Kidney glomerular epithelial cell (primary cell): Measurements from ENCODE around the gene OR56A1.
"Not testable (repeated sequence)": the region's sequence is repeated elsewhere in the genome, so short reads cannot be mapped to it uniquely, and the experiment has no call there.

Experiments
- DNase-seq: peaks from one replicate; lab custom pipeline; 2025; lab: John Stamatoyannopoulos, UW

Gene OR56A1, protein sequence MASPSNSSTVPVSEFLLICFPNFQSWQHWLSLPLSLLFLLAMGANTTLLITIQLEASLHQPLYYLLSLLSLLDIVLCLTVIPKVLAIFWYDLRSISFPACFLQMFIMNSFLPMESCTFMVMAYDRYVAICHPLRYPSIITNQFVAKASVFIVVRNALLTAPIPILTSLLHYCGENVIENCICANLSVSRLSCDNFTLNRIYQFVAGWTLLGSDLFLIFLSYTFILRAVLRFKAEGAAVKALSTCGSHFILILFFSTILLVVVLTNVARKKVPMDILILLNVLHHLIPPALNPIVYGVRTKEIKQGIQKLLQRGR

DNA sequence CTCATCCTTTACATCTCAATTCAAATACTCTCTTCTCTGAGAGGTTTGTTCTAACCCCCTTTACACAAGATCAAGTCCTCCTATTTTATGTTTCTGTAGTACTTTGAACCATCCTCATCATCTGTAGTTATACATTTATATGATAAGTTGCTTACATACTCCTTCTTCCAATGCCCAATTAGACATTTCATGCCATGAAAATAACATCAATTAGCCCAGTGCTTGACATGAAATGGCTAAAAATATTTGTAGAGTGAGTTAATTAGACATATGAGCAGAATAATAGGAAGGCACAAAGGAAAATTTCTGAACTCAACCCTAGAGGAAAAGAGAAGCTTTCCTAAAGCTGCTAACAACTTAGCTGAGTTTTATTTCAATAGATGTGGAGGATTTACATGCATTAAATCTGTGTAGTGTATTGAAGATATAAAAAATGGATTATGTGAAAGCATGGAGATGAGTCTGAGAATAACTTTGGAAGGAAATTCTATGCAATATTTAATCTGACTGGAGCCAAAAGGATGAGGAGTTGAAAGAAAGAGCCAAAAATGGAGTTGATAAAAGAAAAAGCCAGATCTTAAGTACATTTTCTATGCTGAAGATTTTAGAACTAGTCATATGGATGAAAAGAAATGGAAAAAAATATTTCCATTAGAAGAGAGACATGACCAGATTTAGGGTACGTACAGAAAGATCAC is at the start of gene OR56A1:
Gene OR56A1, minus strand, starts transcription at position 51 of the 698 bp plus-strand sequence. CDS start 3,066 bp downstream, outside the sequence.
- DNase-seq, result no peak

DNA sequence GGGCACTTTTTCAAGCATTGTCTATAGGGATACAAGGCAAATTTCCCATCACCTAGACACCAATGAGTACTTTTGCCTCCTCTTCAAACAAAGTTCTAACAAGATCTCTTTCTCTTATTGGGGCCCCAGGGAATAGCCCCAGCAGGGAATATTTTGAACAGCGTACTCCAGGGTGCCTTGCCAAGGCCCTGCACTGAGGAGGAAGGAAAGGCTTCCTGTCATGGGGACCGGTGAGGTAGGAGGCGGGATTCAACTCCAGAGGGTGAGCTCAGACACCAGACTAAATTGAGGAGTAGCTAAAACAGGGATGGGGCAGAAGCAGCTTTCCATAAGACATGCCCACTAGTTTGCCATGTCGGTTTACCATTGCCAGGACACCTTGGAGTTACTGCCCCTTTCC is 48.9 kb upstream of the OR56A1 start:
- no peak for DNase-seq

DNA sequence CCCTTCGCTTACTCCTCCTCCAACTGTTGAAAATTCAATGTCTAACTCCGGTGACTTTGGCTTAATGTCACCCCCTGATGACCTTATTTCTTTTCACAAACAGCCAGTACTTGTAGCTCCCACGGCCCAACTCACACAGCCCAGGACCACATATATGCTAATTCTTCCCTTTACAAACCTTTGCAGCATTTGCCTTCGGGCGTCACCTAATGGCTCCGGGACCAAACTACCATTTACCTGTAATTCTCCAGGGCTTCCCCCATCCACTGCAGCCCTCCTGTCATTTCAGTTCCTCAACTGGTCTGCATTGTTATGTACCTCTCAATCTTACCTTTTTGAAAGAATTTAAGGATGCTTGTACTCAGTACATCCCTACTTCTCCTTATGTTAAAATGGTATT is 47.2 kb upstream of the OR56A1 start:
- no peak for DNase-seq

DNA sequence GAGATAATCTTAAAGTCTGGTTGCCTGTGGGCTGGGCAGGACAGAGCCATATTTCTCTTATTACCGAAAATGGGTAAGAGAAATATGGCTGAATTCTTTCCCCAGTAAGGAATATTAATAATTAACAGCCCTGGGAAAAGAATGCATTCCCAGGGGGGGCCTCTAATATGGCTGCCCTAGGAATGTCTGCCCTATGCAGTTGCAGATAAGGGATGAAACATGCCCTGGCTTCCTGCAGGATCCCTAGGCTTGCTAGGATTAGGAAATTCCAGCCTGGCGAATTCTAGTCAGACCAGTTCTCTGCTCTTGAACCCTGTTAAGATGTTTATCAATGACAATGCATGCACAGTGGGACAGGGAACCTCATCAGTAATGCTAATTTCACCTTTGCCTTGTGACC is 45.9 kb upstream of the OR56A1 start:
- not testable (repeated sequence) for DNase-seq

DNA sequence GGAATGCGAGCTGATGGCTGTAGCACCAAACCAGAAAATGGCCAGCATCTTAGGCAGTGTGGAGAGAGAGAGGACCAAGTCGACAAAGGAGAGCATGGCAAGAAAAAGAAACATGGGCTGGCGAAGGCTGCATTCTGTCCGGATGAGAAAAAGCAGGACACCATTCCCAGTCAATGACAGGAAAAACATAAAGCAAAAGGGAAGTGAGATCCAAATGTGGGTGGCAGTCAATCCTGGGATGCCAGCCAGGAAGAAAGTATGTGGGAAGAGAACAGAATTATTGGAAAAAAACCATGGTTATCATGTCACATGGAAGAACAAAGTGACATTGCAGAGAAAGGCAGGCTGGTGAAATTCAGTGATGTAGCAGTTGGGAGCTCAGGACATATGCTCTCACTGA is 36.9 kb upstream of the OR56A1 start:
- DNase-seq, result no peak

DNA sequence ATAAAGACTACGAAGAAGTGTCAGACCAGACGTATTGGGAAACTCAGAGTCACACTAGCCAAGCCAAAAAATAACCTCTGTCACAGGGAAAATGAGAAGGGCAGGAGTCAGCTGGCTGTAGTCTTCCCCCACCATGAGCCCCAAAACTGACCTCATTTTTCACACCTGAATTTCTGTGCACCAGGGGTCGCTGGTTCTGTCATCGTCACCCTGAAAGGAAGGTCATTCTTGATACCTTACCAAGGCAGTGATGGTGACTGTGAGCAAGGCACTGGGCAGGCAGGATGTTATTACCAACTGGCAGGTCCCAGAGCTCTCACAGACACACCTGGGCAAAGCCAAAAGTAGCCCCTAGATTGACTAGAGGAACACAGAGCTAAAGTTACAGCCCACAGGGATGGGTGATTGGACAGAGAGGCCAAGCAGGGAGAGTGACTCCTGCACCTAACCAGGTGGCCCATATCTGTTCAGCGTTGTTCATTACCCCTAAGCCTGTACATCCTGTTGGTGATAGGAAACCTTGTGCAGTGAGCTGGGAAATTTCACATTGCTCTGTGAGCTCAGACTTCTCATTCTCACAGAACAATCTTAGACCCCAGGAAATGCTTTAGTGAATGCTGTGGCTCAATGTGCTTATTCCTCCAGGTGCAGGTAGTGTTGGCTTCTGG is 32.3 kb upstream of the OR56A1 start:
- no peak for DNase-seq

DNA sequence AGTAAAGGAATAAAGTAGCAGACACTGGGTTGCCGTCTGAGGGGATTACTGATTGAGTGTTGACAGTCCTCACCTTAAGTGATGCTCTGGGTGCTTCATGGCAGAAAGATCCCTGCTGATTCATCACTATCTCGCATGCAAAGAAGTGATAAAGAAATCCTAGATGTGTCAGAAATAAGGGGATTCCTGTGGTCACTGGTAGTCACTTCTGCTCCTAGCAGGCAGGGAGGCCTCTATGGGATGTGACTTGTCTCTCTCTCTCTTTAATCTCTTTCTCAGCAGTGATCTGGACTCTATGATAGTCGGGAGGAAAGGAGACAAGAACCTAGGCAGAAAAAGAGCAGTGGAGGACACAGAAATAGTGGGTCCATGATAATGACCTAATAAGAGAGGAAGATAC is 30.9 kb upstream of the OR56A1 start:
- DNase-seq, result no peak

DNA sequence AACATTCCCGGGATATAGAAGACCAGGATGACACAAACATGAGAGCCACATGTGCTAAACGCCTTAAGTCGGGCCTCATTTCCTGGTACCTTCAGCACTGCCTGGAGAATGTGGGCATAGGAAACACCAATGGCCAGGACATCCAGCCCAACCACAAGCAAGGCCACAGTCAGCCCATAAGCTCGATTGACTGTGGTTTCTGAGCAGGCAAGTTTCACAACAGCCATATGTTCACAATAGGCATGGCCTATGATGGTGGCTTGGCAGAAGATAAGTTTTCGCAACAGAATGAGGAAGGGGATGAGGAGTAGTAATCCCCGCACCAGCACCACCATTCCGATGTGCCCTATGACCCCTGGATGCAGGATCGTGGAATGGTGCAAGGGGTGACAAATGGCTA is 26.9 kb upstream of the OR56A1 start:
- no peak for DNase-seq

DNA sequence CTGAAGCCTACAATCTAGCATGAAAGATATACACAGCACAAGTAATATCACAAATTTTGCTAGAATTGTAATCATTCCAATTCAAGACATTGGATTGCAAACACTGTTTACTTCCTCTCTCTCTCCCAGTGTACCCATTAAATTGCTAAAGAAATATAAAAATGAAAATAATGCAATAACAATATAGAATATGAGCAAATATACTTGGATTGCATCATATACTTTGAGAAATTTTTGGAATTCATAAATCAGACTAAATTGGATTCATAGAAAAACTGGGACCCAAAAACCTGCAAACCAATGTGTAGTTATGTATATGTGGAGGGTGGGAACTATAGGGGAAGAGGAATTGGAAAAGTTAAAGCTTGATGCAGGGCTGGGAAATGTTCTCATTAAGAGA is 25.0 kb upstream of the OR56A1 start:
- DNase-seq, result no peak

DNA sequence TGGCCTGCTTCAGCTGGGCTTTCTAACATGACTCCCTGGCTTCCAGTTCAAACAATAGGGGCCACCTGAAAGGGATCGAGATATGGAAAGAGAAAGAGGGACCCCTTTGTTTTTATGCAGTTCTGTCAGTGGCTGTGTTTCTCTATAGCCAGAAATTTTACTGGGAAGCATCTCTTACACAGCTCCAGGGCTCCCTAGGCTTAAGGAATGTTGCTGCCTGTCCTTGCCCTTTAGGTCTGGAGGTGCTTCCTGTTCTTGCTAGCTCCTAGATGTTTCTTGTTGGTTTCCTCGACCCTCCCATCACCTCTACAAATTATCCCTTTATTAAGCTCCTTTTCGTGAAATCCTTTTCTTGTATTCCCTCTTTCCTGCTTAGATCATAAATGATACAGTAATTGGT is 21.8 kb upstream of the OR56A1 start:
- DNase-seq, result no peak

DNA sequence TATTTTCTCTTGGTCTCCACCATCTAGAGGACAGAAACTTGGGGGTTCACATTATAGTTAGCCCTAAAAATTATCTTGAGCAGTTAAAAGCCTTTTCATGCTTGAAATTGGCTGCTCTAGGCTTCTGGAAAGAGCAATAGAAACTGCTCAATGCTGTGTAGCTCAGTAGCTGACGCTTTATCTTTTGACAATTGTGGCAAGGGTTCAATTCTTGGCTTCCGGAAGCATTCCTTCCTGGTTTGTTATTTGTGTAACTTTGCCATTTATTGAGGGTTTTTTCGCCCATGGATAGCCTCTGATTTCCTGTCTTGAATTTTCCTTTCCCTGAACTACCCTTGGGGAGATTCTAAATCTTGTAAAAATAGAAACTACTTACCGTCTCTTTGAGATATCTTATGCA is 10.3 kb upstream of the OR56A1 start:
- DNase-seq, result no peak

DNA sequence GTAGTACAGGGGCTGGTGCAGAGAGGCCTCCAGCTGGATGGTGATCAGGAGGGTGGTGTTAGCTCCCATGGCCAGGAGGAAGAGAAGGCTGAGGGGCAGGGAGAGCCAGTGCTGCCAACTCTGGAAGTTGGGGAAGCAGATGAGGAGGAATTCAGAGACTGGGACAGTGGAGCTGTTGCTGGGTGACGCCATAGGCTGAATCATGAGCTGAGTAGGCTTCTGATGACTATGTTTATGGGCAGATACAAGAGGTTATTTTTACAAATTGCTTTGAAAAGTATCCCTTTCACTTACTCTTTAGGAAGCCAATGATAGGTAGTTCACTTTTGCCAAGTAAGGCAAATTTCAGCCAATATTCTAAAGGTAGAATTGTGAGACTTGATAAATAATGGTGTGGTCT is 3.1 kb downstream of the OR56A1 start:
- no peak for DNase-seq

DNA sequence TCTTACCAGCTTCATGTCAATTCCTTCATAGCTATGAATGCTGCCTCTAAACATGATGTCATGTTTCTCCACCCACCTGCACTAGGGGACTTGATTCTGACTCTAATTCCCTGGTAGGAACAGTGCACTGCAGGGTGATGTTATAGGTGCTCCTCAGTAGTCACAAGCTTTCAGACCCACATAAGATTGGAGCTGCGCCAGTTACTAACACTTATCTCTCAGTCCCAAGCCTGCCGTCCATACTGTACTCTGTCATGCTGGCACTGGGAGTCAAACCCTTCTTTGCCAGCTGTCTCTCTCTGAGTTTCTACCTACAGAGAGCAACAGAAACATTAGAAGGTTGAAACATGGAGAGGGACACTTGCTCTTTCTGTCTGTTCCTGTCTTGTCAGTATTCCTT is 5.5 kb downstream of the OR56A1 start:
- no peak for DNase-seq

DNA sequence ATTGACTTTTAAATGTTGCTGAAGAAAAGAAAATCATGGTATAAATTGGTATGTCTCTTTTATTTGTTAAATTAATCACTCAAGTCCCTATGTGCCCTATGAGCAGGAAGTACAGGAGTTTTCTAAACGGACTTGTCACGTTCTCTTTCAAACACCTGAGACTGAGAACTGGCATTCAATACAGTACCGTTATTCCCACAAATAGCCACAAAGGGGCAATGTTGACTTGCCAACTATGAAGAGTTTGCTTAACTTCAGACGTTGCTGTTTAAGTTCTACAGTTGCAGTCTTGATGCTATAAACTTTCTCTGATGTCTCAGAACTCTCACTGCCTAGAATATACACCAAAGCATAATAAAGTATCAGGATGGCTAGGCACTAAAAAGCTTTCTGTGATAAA is 7.6 kb downstream of the OR56A1 start:
- DNase-seq, result peak; percentile 52

DNA sequence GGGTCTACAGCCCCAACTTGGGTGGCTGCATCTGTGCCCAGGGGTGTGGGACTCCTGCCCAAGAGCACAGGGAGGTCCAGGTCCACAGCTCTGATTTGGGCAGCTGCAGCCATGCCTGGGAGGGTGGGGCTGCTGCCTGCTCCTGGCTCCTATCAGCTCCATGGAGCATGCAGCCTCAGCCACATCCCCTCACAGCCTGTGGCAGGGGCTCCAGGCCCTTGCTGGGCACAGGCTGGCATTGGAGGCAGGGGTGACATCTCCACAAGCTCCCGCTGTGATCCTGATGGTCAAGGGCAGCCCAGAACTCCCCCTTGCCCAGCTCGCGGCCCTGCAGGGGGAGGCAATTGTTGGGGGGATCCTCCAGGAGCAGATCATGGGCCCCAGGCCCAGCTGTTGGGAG is 17.5 kb downstream of the OR56A1 start:
- DNase-seq, result no peak

DNA sequence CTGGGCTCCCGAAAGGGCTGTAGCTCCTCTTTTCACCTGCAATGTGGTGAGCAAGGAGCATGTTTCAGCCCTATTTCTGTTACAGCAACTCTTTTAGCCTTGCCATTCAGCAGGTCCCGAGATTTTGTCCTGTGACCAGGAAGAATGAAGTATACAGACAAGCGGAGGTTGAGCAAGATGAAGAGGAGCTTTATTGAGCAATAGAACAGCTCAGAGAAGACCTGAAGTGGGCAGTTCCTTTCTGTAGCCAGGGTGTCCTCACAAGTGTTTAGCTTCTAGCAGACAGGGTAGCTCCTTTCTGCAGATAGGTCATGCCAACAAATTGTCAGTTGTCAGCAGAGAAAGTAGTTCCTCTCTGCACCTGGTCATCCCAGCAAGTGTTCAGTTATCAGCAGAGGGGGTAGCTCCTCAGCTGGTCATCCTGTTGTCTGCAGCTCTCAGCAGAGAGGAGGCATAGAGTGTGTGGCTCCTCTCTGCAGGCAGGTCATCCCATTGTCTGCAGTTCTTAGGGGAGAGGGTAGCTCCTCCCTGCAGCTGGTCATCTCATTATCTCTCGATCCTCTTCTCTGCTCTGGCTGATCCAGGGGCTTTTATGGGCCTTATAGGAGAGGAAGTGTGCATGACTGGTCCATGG is 18.4 kb downstream of the OR56A1 start:
- no peak for DNase-seq

DNA sequence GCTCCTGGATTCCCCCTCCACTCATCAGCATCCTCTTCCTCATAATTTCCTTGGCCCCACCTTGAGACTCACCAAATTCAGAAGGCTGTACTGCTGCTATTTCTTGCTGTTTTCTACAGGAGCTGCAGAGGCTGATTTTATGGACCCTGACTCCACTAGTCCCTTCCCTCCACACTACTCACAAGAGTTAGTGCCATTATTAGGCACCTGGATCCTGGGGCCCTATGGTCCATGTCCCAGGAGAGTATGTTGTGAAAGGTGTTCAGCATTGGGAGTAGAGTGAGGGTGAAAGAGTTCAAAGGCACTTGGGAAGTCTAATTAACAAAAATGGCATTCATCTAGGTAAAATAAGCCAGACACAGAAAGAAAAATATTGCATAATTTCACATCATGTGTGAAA is 23.7 kb downstream of the OR56A1 start, which contains the start of gene OR56A4:
Gene OR56A4, minus strand, starts transcription at position 101 of the 400 bp plus-strand sequence. CDS start 3,954 bp downstream, outside the sequence.
- no peak for DNase-seq

DNA sequence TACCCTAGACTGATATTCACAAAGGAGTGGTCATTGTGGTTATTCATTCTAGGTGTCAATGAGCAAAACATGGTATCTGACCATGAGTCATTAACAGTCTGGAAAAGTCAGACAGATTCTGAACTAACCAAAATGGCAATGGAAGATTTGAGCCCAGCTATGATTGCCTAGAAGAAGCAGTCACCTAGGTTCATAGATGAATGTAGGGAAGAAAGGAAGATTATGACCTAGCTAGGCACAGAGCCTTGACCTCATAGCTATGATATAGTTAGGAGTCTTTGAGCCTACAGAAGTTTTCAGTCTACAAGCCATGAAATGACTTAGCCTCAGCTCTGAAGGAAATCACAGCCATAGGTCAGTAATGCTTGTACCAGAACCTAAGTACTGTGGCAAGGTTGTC is 24.2 kb downstream of the OR56A1 start:
- no peak for DNase-seq

DNA sequence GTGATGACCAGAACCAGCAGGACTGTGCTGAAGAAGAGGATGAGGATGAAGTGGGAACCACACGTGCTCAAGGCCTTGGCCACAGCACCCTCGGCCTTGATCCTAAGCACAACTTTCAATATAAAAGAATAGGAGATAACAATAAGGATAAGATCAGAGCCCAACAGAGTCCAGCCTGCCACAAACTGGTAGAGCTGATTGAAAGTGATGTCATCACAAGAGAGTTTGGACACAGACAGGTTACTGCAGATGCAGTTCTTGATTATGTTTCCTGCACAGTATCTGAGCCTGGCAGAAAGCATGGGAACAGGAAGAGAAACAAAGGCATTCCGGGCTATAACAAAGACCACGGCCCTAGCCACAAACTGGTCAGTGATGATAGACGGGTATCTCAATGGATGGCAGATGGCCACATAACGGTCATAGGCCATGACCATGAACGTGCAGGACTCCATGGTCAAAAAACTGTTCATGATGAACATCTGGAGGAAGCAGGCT is 28.3 kb downstream of the OR56A1 start:
- DNase-seq, result no peak

DNA sequence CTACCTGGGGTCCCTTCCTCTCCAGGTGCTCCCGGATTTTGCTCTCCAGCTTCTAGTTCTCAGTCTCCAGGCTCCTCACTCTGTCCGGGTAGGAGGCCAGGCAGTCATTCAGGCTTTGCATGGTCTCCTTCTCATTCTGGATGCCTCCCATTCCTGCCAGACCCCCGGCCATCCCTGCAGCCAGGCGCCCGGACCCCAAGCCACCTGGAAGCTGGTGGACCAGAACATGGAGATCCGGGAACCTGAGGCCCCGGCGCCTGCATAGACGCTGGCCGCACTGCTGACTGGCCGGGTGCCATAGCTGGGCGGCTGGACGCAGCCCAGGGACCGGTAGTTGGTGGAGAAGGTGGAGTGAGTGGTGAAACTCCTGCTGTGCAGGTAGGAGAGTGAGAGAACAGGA is 35.8 kb downstream of the OR56A1 start:
- DNase-seq, result no peak

DNA sequence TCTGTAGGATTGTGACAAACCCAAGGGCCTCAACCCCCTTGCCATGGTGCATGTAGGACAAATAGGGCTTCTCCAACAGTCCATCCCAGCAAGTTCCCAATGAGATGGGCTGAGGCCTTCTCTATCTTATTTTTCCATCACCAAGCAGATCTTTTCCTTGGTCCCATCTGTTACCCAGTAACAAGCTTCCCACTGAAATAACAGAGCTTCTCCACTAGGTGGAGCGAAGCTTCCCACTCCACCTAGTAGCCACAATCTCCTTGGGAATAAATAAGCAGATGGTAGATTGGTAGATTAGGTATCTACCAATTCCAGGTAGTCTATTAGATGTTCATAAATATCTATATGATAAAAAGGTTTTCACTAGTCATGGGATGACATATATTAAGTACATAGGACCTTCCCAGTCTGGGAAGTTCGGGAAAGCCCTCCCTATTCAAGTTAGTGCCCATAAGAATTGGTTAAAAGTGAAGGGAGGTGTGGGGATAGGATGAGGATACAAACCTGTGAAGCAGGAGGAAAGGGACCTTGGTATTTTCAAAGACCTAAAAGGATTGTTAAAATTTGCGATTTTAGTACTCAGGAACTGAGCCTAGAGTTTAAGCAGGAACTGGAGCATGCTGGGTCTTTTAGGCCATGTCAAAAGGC is 37.8 kb downstream of the OR56A1 start:
- DNase-seq, result peak; percentile 31

DNA sequence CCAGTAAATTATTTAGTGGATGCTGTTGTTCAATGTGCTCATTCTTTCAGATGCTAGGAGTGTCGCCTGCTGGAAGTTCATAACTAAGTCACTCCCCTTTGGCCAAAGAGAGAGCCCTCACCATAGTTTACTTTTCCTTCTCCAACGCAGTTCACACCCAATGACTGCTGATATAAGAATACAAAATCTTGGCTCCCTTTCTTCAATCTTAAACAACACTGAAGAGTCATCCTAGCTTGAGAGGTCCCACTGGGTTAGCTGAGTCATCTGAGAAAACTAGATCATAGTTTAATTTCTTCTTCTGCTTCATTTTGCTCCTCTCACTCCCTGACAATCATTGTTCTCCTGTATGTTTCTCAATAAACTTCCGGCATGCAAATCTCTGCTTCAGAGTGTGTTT is 38.4 kb downstream of the OR56A1 start:
- DNase-seq, result no peak
